ENCODE data around the gene TNFSF15.
"Not testable (repeated sequence)": the region's sequence is repeated elsewhere in the genome, so short reads cannot be mapped to it uniquely, and the experiment has no call there.

Gene TNFSF15

DNA sequence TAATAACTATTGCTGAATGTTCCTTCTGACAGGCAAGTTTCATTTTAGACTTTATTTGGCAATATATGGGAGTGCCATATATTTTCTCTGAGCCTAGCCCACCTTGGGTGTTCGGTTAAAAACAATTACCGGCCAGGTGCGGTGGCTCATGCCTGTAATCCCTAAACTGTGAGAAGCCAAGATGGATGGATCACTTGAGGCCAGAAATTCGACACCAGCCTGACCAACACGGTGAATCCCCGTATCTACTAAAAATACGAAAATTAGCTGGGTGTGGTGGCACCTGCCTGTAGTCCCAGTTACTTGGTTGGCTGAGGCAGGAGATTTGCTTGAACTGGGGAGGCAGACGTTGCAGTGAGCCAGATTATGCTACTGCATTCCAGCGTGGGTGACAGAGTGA, 47.9 kb downstream of the TNFSF15 start:
- in situ Hi-C loops (cut with HindIII; ENCODE audit: low sequenced_read_pairs) = loop anchor here (5.0 kb wide), 1 partner anchor 66 kb away; no protein-coding TSS in a partner anchor

DNA sequence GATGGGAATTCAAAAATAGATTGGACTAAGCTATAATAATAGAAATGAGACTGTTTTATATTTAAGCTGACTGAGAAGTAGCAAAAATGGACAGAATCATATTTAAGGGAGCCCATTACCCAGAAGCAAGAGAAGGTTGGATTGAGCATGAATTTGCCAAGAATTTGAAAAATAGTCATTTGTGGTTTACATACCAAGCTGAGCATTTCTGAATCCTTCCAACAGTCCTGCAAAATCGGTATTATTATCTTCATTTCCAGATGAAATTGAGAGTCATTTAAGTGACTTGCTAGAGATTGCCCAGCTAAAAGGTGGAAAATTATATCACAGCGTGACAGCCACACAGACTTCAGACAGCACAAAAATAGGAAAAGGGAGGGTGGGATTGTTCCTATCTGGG, 48.4 kb downstream of the TNFSF15 start:
- in situ Hi-C loops (cut with HindIII; ENCODE audit: low sequenced_read_pairs) = loop anchor here (5.0 kb wide), 1 partner anchor 65 kb away; no protein-coding TSS in a partner anchor

DNA sequence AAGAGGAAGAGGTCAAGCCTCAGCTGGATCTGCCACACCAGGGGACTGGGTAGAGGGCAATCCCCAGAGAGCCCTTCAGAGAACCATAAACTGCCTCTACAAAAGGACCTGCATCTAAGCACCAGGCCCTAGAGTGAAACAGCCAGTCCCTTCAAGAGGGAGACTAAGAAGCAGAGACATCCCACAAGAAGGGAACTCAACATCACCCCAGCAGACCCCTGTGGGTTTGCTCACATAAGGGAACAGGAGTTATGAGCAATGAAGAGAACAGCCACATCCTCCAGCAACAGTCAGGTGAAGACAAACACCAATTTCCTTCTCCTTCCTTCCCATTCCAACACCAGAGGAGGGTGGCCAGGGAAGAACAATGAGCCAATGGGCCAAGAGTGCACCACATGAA, 48.9 kb downstream of the TNFSF15 start:
- in situ Hi-C loops (cut with HindIII; ENCODE audit: low sequenced_read_pairs) = loop anchor here (5.0 kb wide), 1 partner anchor 65 kb away; no protein-coding TSS in a partner anchor

DNA sequence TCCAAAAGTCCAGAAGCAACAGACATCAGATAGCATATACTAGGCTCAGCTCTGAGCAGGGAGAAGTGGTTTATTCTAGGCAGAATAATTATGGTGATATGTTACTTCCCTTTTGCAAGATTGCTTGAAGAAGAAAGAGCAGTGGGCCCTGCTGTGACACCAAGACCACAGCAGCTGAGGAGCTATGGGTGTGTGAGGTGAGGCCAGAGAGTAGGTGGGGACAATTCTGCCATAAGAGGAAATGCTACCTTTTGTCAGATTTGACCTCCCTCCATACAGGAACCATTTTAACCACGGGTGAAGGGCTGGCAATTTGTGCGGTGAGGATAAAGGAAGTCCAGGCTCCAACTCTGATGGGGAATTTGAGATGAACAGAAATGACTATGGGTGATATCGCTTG, 51.3 kb downstream of the TNFSF15 start:
- in situ Hi-C loops (cut with HindIII; ENCODE audit: low sequenced_read_pairs) = no loop called here

DNA sequence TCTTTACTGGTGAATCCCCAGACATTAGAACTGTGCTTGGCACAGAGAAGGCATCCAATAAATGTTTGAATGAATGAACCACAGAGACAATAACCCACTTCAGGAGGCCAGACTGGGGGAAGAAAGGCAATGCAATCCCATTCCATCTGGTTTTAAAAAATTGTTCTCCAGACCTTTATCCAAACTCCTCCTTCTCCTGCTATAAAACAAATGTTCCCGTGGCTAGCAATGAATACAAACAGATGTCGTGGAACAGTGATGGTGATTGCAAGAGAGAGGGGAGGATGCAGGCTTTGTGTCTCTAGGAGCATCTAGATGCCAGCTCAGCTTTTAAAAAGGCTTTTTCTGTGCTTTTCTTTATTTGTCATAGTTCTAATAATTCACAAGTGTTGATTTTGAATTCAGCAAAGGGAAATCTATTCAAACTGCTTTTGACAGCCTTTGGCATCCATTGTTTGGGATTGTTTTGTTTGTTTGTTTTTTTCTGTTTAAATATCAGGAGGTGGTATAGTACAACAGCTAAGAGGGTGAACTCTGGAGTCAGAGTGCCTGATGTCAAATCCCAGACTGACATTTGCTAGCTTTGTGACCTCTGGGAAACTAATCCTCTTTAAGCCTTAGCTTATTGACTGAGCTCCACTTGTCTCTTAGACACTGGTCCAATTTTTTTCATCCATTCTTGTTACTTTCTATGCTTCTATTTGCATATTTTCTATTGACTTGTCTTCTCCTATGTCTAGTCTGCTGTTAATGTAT, 59.1 kb downstream of the TNFSF15 start:
- in situ Hi-C loops (cut with HindIII; ENCODE audit: low sequenced_read_pairs) = no loop called here

DNA sequence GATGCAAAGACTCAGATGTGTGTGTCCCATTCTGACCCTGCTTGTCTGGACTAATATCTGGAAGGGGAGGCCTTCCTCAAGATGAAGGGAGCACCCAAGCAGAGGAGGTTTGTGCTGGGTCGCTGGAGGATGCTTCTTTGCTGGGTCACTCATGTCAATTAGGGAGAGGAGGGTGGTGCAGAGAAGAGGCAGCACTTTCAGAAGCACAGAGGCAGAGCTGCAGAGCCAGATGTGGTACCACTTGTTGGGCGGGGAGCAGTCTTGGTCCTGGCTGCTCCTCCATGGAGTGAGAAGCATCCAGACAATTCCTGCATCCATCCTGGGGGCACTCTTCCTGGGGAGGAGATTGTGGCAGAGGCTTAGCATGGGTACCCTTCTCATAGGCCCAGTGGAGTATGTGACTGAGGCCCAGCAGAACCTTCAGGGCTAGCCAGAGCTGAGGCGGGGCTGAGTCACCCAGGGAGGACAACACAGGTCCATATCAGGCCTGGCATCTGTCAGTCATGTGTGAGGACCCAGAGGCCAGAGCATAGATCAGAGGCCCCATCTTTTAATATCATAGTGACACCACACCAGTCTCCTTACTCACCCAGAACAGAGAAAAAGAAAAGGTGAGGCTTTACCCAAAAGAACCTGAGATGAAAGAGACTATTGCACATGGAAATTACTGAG, 59.8 kb downstream of the TNFSF15 start:
- in situ Hi-C loops (cut with HindIII; ENCODE audit: low sequenced_read_pairs) = no loop called here

DNA sequence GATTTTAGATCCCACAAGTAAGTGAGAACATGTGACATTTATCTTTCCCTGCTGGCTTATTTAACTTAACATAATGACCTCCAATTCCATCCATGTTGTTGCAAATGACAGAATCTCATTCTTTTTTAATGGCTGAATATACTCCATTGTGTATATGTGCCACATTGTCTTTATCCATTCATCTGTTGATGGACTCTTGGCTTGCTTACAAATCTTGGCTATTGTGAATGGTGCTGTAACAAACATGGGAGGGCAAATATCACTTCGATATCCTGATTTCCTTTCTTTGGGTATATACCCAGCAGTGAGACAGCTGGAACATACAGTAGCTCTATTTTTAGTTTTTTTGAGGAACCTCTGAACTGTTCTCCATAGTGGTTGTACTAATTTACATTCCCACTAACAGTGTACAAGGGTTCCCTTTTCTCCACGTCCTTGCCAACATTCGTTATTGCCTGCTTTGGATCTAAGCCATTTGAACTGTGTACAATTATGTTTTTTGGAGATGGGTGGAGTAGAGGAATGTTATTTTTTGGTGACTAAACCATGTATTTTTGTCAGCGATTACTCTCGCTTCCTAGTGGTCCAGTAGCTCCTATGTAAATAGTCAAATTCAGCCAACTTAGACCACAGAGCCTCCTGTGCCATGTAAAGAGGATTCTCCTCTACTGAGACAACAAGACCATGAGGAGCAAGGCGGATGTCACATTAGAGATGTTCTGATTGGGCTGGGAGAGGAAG, 60.6 kb downstream of the TNFSF15 start:
- in situ Hi-C loops (cut with HindIII; ENCODE audit: low sequenced_read_pairs) = no loop called here

DNA sequence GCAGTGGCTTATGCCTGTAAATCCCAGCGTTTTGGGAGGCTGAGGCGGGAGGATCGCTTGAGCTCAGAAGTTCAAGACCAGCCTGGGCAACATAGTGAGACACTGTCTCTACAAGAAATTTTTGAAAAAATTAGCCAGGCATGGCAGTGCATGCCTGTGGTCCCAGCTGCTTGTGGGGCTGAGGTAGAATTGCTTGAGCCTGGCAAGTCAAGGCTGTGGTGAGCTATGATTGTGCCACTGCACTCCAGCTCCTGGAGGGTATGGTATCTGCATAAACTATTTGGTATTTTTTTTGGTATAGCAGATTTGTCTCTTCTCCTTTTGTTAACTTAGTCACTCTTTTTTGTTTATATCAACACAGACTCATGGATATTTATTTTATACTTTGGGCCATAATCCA, 62.4 kb downstream of the TNFSF15 start:
- in situ Hi-C loops (cut with HindIII; ENCODE audit: low sequenced_read_pairs) = no loop called here

DNA sequence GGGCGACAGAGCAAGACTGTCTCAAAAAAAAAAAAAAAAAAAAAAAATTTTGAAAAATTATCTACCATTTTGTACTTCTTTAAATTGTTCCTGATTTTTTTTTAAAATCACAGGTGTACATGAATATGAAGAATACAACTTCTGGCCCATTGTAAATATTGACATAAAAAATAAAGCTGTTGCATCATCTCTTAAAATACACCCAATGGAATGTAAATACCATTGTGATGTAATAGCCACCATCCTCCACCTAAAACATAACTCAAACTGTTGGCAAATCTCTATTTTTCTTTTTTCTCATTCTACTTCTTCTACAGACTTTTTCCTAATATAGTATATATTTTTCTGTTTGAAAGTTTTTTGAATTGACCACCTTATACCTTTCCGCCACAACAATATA, 62.9 kb downstream of the TNFSF15 start:
- in situ Hi-C loops (cut with HindIII; ENCODE audit: low sequenced_read_pairs) = no loop called here

DNA sequence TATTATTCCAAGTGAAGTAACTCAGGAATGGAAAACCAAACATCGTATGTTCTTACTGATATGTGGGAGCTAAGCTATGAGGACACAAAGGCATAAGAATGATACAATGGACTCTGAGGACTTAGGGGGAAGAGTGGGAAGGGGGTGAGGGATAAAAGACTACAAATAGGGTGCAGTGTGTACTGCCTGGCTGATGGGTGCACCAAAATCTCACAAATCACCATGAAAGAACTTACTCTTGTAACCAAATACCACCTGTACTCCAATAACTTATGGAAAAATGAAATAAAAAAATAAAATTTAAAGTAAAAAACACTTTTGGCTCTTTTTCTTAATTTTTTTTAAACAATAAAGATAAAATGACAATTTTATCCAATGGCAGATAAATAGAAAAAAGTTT, 64.3 kb downstream of the TNFSF15 start:
- in situ Hi-C loops (cut with HindIII; ENCODE audit: low sequenced_read_pairs) = not testable (repeated sequence)

DNA sequence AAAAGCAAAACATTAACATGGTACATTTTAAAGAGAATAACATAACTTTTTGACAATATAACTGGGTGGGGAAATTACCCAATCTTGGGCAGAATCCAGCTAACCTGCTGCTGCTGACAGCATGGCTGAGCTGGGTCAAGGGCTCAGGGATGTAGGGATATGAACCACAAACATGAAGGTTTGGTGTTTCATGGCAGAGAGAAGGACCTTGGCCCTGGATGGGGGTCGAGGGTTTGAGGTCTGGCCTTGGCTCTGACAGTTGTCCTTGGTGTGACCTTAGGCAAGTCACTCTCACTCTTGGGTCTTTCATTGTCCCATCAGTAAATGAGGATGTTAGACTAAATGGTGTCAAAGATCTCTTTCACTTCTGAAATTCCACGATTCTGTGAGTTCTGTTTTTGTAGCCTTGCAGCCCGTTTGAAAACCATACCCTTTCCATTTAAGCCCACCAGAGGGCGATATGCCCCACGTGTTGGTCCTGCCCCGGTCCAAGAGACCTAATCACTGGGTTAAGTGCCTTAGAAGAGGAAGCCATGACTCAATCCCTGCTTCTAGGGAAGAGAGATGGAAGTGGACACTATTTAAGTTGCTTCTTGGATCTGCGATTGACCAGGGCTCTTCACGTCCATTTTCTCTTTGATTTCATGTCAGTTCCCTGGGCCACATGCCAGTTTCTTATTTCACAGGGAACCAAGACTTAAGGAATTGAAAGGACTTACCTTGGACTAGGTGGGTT, 67.1 kb downstream of the TNFSF15 start:
- in situ Hi-C loops (cut with HindIII; ENCODE audit: low sequenced_read_pairs) = no loop called here

DNA sequence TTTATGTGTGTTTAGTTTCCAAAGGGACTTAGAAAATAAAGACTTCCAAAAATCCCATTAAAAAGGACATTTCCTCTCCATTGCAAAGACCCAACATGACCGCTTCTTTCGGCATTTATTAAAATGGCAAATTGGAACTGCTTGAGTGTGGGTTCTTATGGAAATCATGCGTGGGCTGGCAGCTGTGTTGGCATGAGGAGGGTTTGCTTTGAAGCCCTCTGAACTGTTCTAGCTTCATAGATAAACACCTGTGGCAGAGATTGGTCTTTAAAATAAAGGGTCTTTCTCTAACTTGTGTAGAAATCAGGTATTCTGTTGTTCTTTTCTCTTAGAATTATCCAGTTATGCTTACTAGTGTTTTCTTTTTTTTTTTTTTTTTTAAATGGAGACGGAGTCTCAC, 68.0 kb downstream of the TNFSF15 start:
- in situ Hi-C loops (cut with HindIII; ENCODE audit: low sequenced_read_pairs) = no loop called here

DNA sequence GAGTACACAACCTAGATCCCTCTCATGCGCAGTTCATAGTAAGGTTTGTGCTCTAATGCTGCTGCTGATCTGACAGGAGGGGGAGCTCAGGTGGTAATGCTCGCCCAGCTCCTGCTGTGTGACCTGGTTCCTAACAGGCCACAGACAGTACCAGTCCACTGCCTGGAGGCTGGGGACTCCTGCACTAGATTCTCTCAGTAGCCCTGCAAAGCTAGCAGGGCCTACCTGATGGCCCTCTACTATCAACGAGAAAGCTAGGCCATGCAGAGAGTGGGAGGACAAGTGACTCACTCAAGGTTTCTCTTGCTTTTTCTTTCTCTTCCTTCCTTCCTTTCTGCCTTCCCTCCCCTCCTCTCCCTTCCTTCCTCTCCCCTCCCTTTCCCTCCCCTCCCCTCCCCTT, 68.7 kb downstream of the TNFSF15 start:
- in situ Hi-C loops (cut with HindIII; ENCODE audit: low sequenced_read_pairs) = no loop called here

DNA sequence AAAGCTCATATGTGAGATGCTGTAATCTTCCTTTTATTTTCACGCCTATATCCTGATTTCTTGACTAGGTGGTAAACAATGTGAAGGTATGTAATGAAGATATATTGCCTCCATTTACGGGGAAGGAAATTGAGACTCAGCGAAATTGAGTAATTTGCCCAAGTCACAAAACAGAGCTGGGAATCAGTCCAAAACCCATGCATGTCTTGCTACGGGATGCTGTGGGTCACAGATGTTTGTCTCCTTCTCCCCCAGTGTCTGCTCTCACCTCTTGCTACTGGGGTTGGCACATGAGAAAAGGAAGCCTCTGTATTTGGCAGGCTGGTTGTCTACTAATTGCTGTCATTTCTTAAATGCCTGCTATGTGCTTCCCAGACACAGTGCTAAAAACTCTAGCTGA, 70.1 kb downstream of the TNFSF15 start:
- in situ Hi-C loops (cut with HindIII; ENCODE audit: low sequenced_read_pairs) = no loop called here

DNA sequence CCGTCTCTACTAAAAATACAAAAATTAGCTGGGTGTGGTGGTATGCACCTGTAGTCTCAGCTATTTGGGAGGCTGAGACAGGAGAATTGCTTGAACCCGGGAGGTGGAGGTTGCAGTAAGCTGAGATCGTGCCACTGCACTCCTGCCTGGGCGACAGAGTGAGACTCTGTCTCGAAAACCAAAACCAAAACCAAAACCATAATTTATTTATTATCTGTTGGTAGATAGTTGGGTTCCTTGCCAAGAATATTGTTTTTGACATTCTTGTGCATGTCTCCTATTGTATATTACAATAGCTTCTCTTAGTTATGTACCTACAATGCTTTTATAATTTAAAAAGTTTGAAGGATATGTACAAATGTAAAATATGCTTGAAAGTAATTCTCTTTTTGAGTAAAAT, 70.7 kb downstream of the TNFSF15 start:
- in situ Hi-C loops (cut with HindIII; ENCODE audit: low sequenced_read_pairs) = not testable (repeated sequence)

Data from endothelial cell of hepatic sinusoid (primary cell).